ENCODE data around the gene CACNA1I. TPM values are rescaled to one million over a fixed set of nuclear protein-coding genes. Genes with fewer than 3 reads are reported as not detected.

CACNA1I gene
- total and polyA plus RNA-seq, 2 donors (not counting 1 experiment from before 2014, with no cell fraction given), result under 0.01 to 0.01 TPM

DNA sequence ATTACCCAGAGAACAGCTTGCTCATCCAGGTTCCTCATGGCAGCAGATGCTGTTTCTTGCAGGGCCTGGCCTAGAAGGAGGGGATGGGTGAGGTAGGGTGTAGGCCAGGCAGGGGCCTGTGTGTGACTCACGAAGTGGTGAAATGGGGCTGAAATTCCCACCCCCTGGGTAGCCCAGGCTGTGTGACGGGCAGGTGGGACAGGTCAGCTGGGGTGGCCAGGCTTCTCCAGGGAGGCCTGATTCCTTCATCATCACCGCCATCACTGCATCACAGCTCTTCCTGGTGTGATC is 83.2 kb downstream of the CACNA1I start:
- peaks cover 13% of the 10 kb centered on the region for H3K27me3 ChIP-seq (ENCODE audit: control insufficient read depth, insufficient read depth, low read length)
- H3K4me3 ChIP-seq (replicated peaks in 1 of 4; ENCODE audit: control extremely low read depth in 1 of 4, insufficient read depth in 1 of 4, low read depth in 3 of 4, low read length in 4 of 4), result no peak overlapping the region
- no peaks in the 10 kb centered on the region for H3K9me3 ChIP-seq (ENCODE audit: control insufficient read depth, insufficient read depth, low read depth, low read length)
- no peak overlapping the region for H3K4me2 ChIP-seq (ENCODE audit: extremely low read depth, insufficient read depth, low read length)
- no peaks in the 10 kb centered on the region for H3K36me3 ChIP-seq (ENCODE audit: control insufficient read depth, insufficient read depth, low read length)
- H3K4me1 ChIP-seq (ENCODE audit: control insufficient read depth, extremely low read depth, insufficient read depth, low read length), result no peaks in the 10 kb centered on the region
- H3K27ac ChIP-seq (ENCODE audit: insufficient read depth, low read length), result no peak overlapping the region
- TF ChIP-seq EZH2 (IDR thresholded peaks at IDR 0.05; ENCODE audit: low read length, missing control alignments), result no peak
- TF ChIP-seq, protein P1, sequence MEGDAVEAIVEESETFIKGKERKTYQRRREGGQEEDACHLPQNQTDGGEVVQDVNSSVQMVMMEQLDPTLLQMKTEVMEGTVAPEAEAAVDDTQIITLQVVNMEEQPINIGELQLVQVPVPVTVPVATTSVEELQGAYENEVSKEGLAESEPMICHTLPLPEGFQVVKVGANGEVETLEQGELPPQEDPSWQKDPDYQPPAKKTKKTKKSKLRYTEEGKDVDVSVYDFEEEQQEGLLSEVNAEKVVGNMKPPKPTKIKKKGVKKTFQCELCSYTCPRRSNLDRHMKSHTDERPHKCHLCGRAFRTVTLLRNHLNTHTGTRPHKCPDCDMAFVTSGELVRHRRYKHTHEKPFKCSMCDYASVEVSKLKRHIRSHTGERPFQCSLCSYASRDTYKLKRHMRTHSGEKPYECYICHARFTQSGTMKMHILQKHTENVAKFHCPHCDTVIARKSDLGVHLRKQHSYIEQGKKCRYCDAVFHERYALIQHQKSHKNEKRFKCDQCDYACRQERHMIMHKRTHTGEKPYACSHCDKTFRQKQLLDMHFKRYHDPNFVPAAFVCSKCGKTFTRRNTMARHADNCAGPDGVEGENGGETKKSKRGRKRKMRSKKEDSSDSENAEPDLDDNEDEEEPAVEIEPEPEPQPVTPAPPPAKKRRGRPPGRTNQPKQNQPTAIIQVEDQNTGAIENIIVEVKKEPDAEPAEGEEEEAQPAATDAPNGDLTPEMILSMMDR (conservative IDR thresholded peaks at IDR 0.05 in 1 of 2, IDR thresholded peaks at IDR 0.05 in 1 of 2; ENCODE audit: low read depth in 1 of 2, low read length in 2 of 2), result no peak
- H2AFZ ChIP-seq (ENCODE audit: low read length), result no peak overlapping the region
- no peaks in the 10 kb centered on the region for H4K20me1 ChIP-seq (ENCODE audit: control insufficient read depth, extremely low read depth, insufficient read depth, low read length)
- H3K79me2 ChIP-seq (ENCODE audit: control insufficient read depth, insufficient read depth, low read length), result no peaks in the 10 kb centered on the region
- no peak for DNase-seq (ENCODE audit: low read depth in 2 of 2)
- no peak overlapping the region for H3K9ac ChIP-seq (ENCODE audit: insufficient read depth, low read length)

DNA sequence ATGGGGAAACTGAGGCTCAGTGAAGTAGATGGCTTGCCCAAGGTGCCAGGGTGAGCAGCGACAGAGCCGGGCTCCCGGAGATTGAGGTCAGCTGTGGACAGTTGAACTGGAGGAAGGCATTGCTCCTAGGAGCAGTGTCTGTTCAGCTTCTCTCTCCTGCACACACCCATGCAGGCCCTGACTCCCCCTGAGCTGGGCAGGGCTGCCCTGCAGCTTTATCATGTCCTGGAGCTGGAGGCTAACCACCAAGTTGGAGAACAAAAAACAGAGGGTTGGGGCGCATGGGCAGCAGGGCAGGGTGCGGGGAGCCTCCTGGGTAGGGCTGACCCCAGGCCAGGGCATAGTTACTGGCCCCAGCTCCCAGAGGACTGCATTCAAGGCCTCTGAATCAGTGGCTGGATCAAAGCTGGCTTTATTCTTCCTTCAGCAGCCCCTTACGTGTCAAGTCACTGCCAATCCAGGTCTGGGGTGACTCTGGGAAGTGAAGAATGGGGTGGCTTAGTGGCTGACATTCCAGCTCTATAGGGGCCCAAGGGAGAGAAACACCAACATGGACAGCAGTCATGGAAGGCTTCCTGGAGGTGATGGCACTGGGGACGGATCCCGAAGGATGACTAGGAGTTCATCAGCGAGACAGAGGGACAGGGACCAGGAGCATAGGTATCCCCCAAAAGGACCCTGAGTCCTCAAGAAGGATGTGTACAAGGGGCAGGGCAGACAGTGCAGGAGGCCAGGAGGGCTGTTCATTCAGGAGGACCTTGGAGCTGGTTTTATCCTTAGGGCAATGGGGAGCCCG is 83.8 kb downstream of the CACNA1I start:
- Histone ChIP-seq H2AFZ (ENCODE audit: low read length) (no peak overlapping the region), H3K36me3 (ENCODE audit: control insufficient read depth, insufficient read depth, low read length) (no peaks in the 10 kb centered on the region), H3K27ac (ENCODE audit: insufficient read depth, low read length) (no peak overlapping the region), H3K9ac (ENCODE audit: insufficient read depth, low read length) (no peak overlapping the region), H3K4me2 (ENCODE audit: extremely low read depth, insufficient read depth, low read length) (no peak overlapping the region), H3K4me3 (replicated peaks in 1 of 4; ENCODE audit: control extremely low read depth in 1 of 4, insufficient read depth in 1 of 4, low read depth in 3 of 4, low read length in 4 of 4) (no peak overlapping the region), H3K4me1 (ENCODE audit: control insufficient read depth, extremely low read depth, insufficient read depth, low read length) (no peaks in the 10 kb centered on the region), H3K79me2 (ENCODE audit: control insufficient read depth, insufficient read depth, low read length) (no peaks in the 10 kb centered on the region), H3K9me3 (ENCODE audit: control insufficient read depth, insufficient read depth, low read depth, low read length) (no peaks in the 10 kb centered on the region), H4K20me1 (ENCODE audit: control insufficient read depth, extremely low read depth, insufficient read depth, low read length) (no peaks in the 10 kb centered on the region), H3K27me3 (ENCODE audit: control insufficient read depth, insufficient read depth, low read length) (peaks cover 13% of the 10 kb centered on the region)
- TF ChIP-seq, protein P1 (conservative IDR thresholded peaks at IDR 0.05 in 1 of 2, IDR thresholded peaks at IDR 0.05 in 1 of 2; ENCODE audit: low read depth in 1 of 2, low read length in 2 of 2), result no peak
- TF ChIP-seq EZH2 (IDR thresholded peaks at IDR 0.05; ENCODE audit: low read length, missing control alignments), result no peak
- no peak for DNase-seq (ENCODE audit: low read depth in 2 of 2)

DNA sequence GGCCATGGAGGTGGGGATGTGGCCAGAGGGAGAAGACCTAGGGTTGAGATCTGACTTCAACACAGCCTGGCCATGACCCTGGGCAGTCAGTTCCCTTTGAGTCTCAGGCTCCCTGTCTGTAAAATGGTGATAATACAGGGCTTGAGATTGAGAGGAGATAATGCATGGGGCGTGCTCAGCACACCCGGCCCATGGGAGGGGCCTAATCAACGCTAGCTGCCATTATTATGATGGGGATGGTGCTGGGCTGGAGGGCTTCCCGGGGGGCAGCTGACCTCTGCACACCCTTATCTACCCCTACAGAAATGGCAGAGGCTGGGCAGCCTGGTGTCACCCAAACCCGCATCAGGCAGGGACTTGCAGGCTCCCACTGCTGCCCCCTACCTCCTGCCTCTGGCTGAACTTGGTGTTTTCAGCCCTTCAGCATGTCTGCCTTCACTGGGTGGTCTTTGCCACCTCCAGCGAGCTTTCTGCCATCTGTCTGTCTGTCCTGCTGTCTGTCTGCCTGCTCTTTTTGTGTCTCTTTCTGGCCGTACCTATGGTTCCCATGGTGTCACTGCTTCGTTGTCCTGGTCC is 84.5 kb downstream of the CACNA1I start:
- H2AFZ ChIP-seq (ENCODE audit: low read length), result no peak overlapping the region
- no peaks in the 10 kb centered on the region for H3K79me2 ChIP-seq (ENCODE audit: control insufficient read depth, insufficient read depth, low read length)
- no peaks in the 10 kb centered on the region for H3K9me3 ChIP-seq (ENCODE audit: control insufficient read depth, insufficient read depth, low read depth, low read length)
- no peak for TF ChIP-seq EZH2 (IDR thresholded peaks at IDR 0.05; ENCODE audit: low read length, missing control alignments)
- TF ChIP-seq, protein P1 (conservative IDR thresholded peaks at IDR 0.05 in 1 of 2, IDR thresholded peaks at IDR 0.05 in 1 of 2; ENCODE audit: low read depth in 1 of 2, low read length in 2 of 2), result no peak
- DNase-seq (ENCODE audit: low read depth in 2 of 2), result no peak
- no peak overlapping the region for H3K9ac ChIP-seq (ENCODE audit: insufficient read depth, low read length)
- no peak overlapping the region for H3K4me2 ChIP-seq (ENCODE audit: extremely low read depth, insufficient read depth, low read length)
- H3K27ac ChIP-seq (ENCODE audit: insufficient read depth, low read length), result no peak overlapping the region
- no peaks in the 10 kb centered on the region for H3K36me3 ChIP-seq (ENCODE audit: control insufficient read depth, insufficient read depth, low read length)
- no peaks in the 10 kb centered on the region for H3K4me1 ChIP-seq (ENCODE audit: control insufficient read depth, extremely low read depth, insufficient read depth, low read length)
- H3K27me3 ChIP-seq (ENCODE audit: control insufficient read depth, insufficient read depth, low read length), result peaks cover 13% of the 10 kb centered on the region
- H3K4me3 ChIP-seq (replicated peaks in 1 of 4; ENCODE audit: control extremely low read depth in 1 of 4, insufficient read depth in 1 of 4, low read depth in 3 of 4, low read length in 4 of 4), result no peak overlapping the region
- H4K20me1 ChIP-seq (ENCODE audit: control insufficient read depth, extremely low read depth, insufficient read depth, low read length), result no peaks in the 10 kb centered on the region
